Hindlimb muscle (tissue), 1 donor: ENCODE results near the gene RIPK4. TPM values are rescaled to one million over a fixed set of nuclear protein-coding genes. Genes with fewer than 3 reads are reported as not detected.
"Not testable (repeated sequence)": the region's sequence is repeated elsewhere in the genome, so short reads cannot be mapped to it uniquely, and the experiment has no call there.

Experiments
- DNase-seq: peaks from one replicate; pipeline ENCODE4 v3.0.0-alpha.2; 2013
- polyA plus RNA-seq: library from polyadenylated mRNA; unstranded; fragments of 120-200 nt; gene quantifications from one replicate; pipeline ENCODE4 v1.2.1, GENCODE V29; 2013; ENCODE audit not compliant: insufficient read length

Gene RIPK4
- polyA plus RNA-seq, 1 donor = 0.32 TPM

GRCh38 chr21:41712730-41713129, 54.1 kb downstream of the RIPK4 start:
- no peak for DNase-seq

- DNase-seq = no peak
Observed at GRCh38 chr21:41712201-41712600, 54.7 kb downstream of the RIPK4 start.

- no peak for DNase-seq
Observed at GRCh38 chr21:41711416-41712007, 55.3 kb downstream of the RIPK4 start.

GRCh38 chr21:41710823-41711160, 56.1 kb downstream of the RIPK4 start:
- DNase-seq = no peak

GRCh38 chr21:41709965-41710822, 56.7 kb downstream of the RIPK4 start:
- no peak for DNase-seq

- no peak for DNase-seq
Observed at GRCh38 chr21:41709166-41709565, 57.7 kb downstream of the RIPK4 start.

GRCh38 chr21:41707960-41708330, 58.9 kb downstream of the RIPK4 start:
- DNase-seq = no peak

GRCh38 chr21:41707231-41707959, 59.5 kb downstream of the RIPK4 start:
- no peak for DNase-seq

- no peak for DNase-seq
Observed at GRCh38 chr21:41706678-41707077, 60.2 kb downstream of the RIPK4 start.

GRCh38 chr21:41706263-41706639, 60.6 kb downstream of the RIPK4 start:
- no peak for DNase-seq

GRCh38 chr21:41705546-41706262, 61.1 kb downstream of the RIPK4 start:
- no peak for DNase-seq

- no peak for DNase-seq
Observed at GRCh38 chr21:41703857-41704501, 62.9 kb downstream of the RIPK4 start.

- DNase-seq = no peak
Observed at GRCh38 chr21:41701749-41702148, 65.1 kb downstream of the RIPK4 start.

GRCh38 chr21:41699311-41699710, 67.5 kb downstream of the RIPK4 start:
- no peak for DNase-seq

- no peak for DNase-seq
Observed at GRCh38 chr21:41698071-41698470, 68.8 kb downstream of the RIPK4 start.

- no peak for DNase-seq
Observed at GRCh38 chr21:41695513-41695912, 71.3 kb downstream of the RIPK4 start.

- not testable (repeated sequence) for DNase-seq
Observed at GRCh38 chr21:41694042-41694441, 72.8 kb downstream of the RIPK4 start.

- DNase-seq = no peak
Observed at GRCh38 chr21:41692185-41692565, 74.7 kb downstream of the RIPK4 start.

- no peak for DNase-seq
Observed at GRCh38 chr21:41691205-41692184, 75.4 kb downstream of the RIPK4 start.
